Stimulated activated naive CD4-positive, alpha-beta T cell (primary cell): Measurements from ENCODE around the gene ADGRB3.
"Not testable (repeated sequence)": the region's sequence is repeated elsewhere in the genome, so short reads cannot be mapped to it uniquely, and the experiment has no call there.

Experiments used
- DNase-seq, 6 experiments: peaks; one replicate each; lab custom pipeline; 2025; lab: John Stamatoyannopoulos, UW

Gene ADGRB3

GRCh38 chr6:69263297-69263696, 628.2 kb downstream of the ADGRB3 start:
- no peak for DNase-seq

GRCh38 chr6:69265090-69265489, 630.0 kb downstream of the ADGRB3 start:
- no peak for DNase-seq

- no peak for DNase-seq
Observed at GRCh38 chr6:69265706-69266105, 630.6 kb downstream of the ADGRB3 start.

GRCh38 chr6:69276204-69276603, 641.1 kb downstream of the ADGRB3 start:
- no peak for DNase-seq

- DNase-seq, result no peak
Observed at GRCh38 chr6:69279805-69280204, 644.7 kb downstream of the ADGRB3 start.

- DNase-seq, result no peak
Observed at GRCh38 chr6:69280858-69281257, 645.8 kb downstream of the ADGRB3 start.

GRCh38 chr6:69284176-69284730, 649.2 kb downstream of the ADGRB3 start:
- DNase-seq, result no peak

- no peak for DNase-seq
Observed at GRCh38 chr6:69285054-69285453, 650.0 kb downstream of the ADGRB3 start.

GRCh38 chr6:69286331-69286730, 651.2 kb downstream of the ADGRB3 start:
- DNase-seq, result no peak

- not testable (repeated sequence) for DNase-seq
Observed at GRCh38 chr6:69288198-69288597, 653.1 kb downstream of the ADGRB3 start.

- DNase-seq, result no peak
Observed at GRCh38 chr6:69289689-69290495, 654.8 kb downstream of the ADGRB3 start.

- DNase-seq, result no peak
Observed at GRCh38 chr6:69293471-69293870, 658.4 kb downstream of the ADGRB3 start.

- no peak for DNase-seq
Observed at GRCh38 chr6:69294407-69294806, 659.3 kb downstream of the ADGRB3 start.

GRCh38 chr6:69294862-69295261, 659.8 kb downstream of the ADGRB3 start:
- DNase-seq, result no peak

- no peak for DNase-seq
Observed at GRCh38 chr6:69303382-69303781, 668.3 kb downstream of the ADGRB3 start.

- no peak for DNase-seq
Observed at GRCh38 chr6:69305456-69305855, 670.4 kb downstream of the ADGRB3 start.

- no peak for DNase-seq
Observed at GRCh38 chr6:69308584-69308983, 673.5 kb downstream of the ADGRB3 start.

GRCh38 chr6:69311888-69312287, 676.8 kb downstream of the ADGRB3 start:
- no peak for DNase-seq

GRCh38 chr6:69314001-69314400, 678.9 kb downstream of the ADGRB3 start:
- DNase-seq, result no peak

- no peak for DNase-seq
Observed at GRCh38 chr6:69314531-69314930, 679.4 kb downstream of the ADGRB3 start.

- no peak for DNase-seq
Observed at GRCh38 chr6:69331886-69332285, 696.8 kb downstream of the ADGRB3 start.

- DNase-seq, result no peak
Observed at GRCh38 chr6:69337311-69337710, 702.2 kb downstream of the ADGRB3 start.

- no peak for DNase-seq
Observed at GRCh38 chr6:69338431-69339162, 703.5 kb downstream of the ADGRB3 start.
